RWPE2 (cell line): ENCODE results near the gene NEB.

Source experiments
- ATAC-seq: fragments of 200-7000 bp; cut with Tn5 transposase; 3 replicates; pipeline ENCODE4 v1.9.1; 2021; ENCODE audit warnings: low read depth
- DNase-seq: peaks from one replicate; pipeline ENCODE4 v3.0.0-alpha.2; 2020; ENCODE audit warnings: low spot score
- H3K27ac ChIP-seq: fragments of 450-650 bp; 2 replicates; pipeline ENCODE4 v1.5.1; 2017; ENCODE audit warnings: mild to moderate bottlenecking; ENCODE audit not compliant: poor library complexity, severe bottlenecking
- H3K27me3 ChIP-seq: fragments of 250-450 bp; sonication (Bioruptor Pico); 2 replicates; pipeline ENCODE4 v1.5.1; 2021; ENCODE audit warnings: mild to moderate bottlenecking, moderate library complexity; ENCODE audit not compliant: insufficient read depth, poor library complexity, severe bottlenecking
- H3K36me3 ChIP-seq: fragments of 250-450 bp; sonication (Bioruptor Pico); 2 replicates; pipeline ENCODE4 v1.5.1; 2020; ENCODE audit warnings: low read depth, mild to moderate bottlenecking, moderate library complexity
- H3K4me1 ChIP-seq: fragments of 250-450 bp; sonication (Bioruptor Pico); 2 replicates; pipeline ENCODE4 v1.5.1; 2021; ENCODE audit warnings: mild to moderate bottlenecking, moderate library complexity; ENCODE audit not compliant: insufficient read depth, poor library complexity, severe bottlenecking
- H3K4me3 ChIP-seq: fragments of 250-450 bp; sonication (Bioruptor Pico); 2 replicates; pipeline ENCODE4 v1.5.1; 2021; ENCODE audit warnings: mild to moderate bottlenecking, moderate library complexity; ENCODE audit not compliant: severe bottlenecking
- H3K9me3 ChIP-seq: fragments of 250-450 bp; sonication (Bioruptor Pico); 2 replicates; pipeline ENCODE4 v1.5.1; 2021; ENCODE audit warnings: mild to moderate bottlenecking, moderate library complexity; ENCODE audit not compliant: severe bottlenecking
- TF ChIP-seq, protein P1 (sequence below): fragments of 450-650 bp; IDR thresholded peaks from one replicate; pipeline ENCODE4 v1.5.1; 2017; ENCODE audit warnings: mild to moderate bottlenecking, moderate library complexity; ENCODE audit not compliant: poor library complexity, severe bottlenecking

The NEB gene

DNA sequence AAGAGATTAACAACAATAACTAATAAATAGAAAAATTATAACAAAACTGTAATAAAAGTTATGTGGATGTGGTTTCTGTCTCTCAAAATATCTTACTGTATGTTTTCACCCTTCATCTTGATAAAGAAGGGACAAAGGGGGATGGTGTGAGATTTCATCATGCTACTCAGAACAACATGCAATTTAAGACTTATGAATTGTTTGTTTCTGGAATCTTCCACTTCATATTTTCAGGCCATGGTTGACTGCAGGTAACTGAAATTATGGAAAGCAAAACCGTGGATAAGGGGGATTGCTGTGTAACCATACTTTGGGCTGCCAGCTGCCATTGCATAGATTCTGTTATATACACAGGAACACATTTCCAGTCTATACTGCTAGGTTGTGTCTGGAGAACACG lies 45.6 kb downstream of the NEB start:
- DNase-seq: no peak
- no peak for ATAC-seq
- Histone ChIP-seq H3K4me1 (no peaks in the 10 kb centered on the region), H3K27ac (no peak overlapping the region), H3K27me3 (peaks cover 8% of the 10 kb centered on the region), H3K36me3 (no peaks in the 10 kb centered on the region), H3K4me3 (no peak overlapping the region), H3K9me3 (no peaks in the 10 kb centered on the region)
- TF ChIP-seq, protein P1, sequence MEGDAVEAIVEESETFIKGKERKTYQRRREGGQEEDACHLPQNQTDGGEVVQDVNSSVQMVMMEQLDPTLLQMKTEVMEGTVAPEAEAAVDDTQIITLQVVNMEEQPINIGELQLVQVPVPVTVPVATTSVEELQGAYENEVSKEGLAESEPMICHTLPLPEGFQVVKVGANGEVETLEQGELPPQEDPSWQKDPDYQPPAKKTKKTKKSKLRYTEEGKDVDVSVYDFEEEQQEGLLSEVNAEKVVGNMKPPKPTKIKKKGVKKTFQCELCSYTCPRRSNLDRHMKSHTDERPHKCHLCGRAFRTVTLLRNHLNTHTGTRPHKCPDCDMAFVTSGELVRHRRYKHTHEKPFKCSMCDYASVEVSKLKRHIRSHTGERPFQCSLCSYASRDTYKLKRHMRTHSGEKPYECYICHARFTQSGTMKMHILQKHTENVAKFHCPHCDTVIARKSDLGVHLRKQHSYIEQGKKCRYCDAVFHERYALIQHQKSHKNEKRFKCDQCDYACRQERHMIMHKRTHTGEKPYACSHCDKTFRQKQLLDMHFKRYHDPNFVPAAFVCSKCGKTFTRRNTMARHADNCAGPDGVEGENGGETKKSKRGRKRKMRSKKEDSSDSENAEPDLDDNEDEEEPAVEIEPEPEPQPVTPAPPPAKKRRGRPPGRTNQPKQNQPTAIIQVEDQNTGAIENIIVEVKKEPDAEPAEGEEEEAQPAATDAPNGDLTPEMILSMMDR: no peak

DNA sequence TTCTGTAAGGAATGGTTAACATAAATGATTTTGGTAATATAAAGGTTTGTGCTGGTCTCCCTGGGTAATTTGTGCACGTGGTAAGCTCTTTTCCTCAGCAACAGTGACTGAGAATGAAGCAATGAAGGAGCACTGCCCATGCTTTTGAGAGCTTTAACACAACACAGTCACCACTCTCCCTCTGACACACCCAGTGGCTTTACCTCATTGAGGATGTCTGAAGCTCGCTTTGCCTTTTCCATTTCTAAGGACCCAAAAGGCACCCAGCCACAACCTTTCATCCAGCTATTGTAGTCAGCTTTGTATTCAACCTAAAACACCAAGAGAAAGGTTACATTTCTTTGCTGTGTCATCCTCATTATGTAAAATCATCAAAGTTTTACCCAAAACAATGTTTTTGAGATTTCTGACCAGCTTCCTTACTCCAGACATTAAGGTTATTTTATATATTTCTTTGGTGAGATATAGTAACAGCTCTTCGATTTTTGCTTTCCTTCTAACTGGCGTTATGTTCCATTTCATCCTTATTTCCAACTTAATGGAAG lies 51.7 kb downstream of the NEB start:
- Histone ChIP-seq H3K27me3 (peaks cover 5% of the 10 kb centered on the region), H3K9me3 (no peaks in the 10 kb centered on the region), H3K36me3 (no peaks in the 10 kb centered on the region), H3K4me3 (no peak overlapping the region), H3K27ac (no peak overlapping the region), H3K4me1 (no peaks in the 10 kb centered on the region)
- DNase-seq (no peak), ATAC-seq (no peak)
- TF ChIP-seq, protein P1: no peak

DNA sequence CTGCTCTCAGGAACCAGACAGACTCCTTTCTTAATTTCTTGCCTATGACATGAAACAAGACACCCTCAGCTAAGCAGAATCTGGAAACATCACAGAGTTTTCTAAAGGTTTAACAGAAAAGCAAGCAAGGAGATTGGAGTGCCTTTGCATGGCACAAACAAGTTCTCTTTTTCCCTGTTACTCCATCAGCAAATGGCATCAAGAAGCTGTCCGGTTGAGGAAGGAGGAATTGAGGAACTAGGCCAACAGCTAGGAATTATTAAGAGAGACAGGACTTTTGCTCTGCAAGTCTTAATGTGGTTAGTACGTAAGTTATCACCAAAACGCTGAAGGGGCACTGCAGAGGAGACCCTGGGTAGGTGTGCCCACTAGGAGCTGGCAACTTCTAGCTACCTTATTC lies 53.2 kb downstream of the NEB start:
- no peak for ATAC-seq
- DNase-seq: no peak
- Histone ChIP-seq H3K4me3 (no peak overlapping the region), H3K27me3 (peaks cover 1% of the 10 kb centered on the region), H3K9me3 (no peaks in the 10 kb centered on the region), H3K36me3 (no peaks in the 10 kb centered on the region), H3K27ac (no peak overlapping the region), H3K4me1 (no peaks in the 10 kb centered on the region)
- TF ChIP-seq, protein P1: no peak

DNA sequence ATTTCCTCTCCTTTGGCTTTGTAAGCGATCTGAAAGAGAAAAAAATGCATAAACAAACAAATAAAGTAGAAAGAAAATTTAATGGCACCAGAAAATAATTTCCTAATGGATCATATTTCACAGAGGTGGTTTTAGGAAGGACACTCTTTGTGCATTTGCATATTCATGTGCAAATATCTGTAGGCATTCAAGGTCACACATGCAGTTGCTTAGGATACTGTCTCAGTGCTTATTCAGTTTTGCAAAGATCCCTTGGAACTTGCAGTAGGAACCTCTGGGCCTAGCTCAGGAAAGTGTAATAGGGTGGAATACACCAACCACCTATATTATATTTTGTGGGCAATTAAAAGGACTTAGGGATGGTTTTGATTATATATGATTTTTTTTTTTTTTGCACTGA lies 54.3 kb downstream of the NEB start:
- no peak for ATAC-seq

DNA sequence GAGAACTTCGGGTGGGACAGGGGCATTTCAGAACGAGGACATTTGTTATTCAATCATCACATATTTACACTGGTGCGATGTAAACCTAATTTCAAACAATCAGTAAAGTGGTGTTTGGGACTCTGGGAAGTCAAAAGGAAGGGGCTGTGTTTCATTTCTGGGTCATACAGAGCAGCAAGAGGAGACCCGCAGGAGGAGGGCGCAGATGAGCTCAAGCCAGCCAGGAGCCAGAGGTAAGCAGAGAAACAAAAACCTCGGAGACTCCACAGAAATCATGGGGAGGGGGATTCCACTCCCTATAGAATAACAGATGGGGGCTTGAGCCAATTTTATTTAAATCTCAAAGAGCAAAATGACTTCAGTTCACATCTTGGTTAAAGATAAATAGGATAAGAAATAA lies 55.4 kb downstream of the NEB start:
- no peaks in the 10 kb centered on the region for H3K9me3 ChIP-seq
- TF ChIP-seq, protein P1: no peak
- H3K4me1 ChIP-seq: no peaks in the 10 kb centered on the region
- H3K4me3 ChIP-seq: no peak overlapping the region
- DNase-seq (no peak), ATAC-seq (no peak)
- no peaks in the 10 kb centered on the region for H3K27me3 ChIP-seq
- H3K36me3 ChIP-seq: no peaks in the 10 kb centered on the region
- no peak overlapping the region for H3K27ac ChIP-seq

More for the DNA sequence above, 54.3 kb downstream of the NEB start:
- H3K9me3 ChIP-seq: no peaks in the 10 kb centered on the region
- no peaks in the 10 kb centered on the region for H3K27me3 ChIP-seq
- H3K36me3 ChIP-seq: no peaks in the 10 kb centered on the region
- no peaks in the 10 kb centered on the region for H3K4me1 ChIP-seq
- no peak overlapping the region for H3K4me3 ChIP-seq
- no peak overlapping the region for H3K27ac ChIP-seq
- TF ChIP-seq, protein P1: no peak
- no peak for DNase-seq
